Duodenal mucosa (tissue), 2 donors: ENCODE data around the gene SAPCD1.

Source experiments
- H3K27ac ChIP-seq: one replicate; pipeline ENCODE4 v1.7.0; 2013; ENCODE audit warnings: low read depth, low read length
- H3K27me3 ChIP-seq, 2 donors: one replicate each; pipeline ENCODE4 v1.7.0; 2013; ENCODE audit warnings: low read length in 2 of 2, control low read depth in 1 of 2; ENCODE audit not compliant: insufficient read depth in 2 of 2, control insufficient read depth in 1 of 2
- H3K36me3 ChIP-seq, 2 donors: one replicate each; pipeline ENCODE4 v1.7.0; 2013; ENCODE audit warnings: low read length in 2 of 2, control low read depth in 1 of 2; ENCODE audit not compliant: insufficient read depth in 2 of 2, control insufficient read depth in 1 of 2
- H3K4me1 ChIP-seq, 2 donors: one replicate each; pipeline ENCODE4 v1.7.0; 2013; ENCODE audit warnings: low read length in 2 of 2, control low read depth in 1 of 2; ENCODE audit not compliant: insufficient read depth in 2 of 2, control insufficient read depth in 1 of 2
- H3K4me3 ChIP-seq, 2 donors: one replicate each; pipeline ENCODE4 v1.7.0; 2013; ENCODE audit warnings: low read length in 2 of 2, low read depth in 1 of 2
- H3K9ac ChIP-seq, 2 donors: one replicate each; pipeline ENCODE4 v1.7.0; 2013; ENCODE audit warnings: low read length in 2 of 2, low read depth in 1 of 2
- H3K9me3 ChIP-seq, 2 donors: one replicate each; pipeline ENCODE4 v1.7.0; 2013; ENCODE audit warnings: low read length in 2 of 2, control low read depth in 1 of 2; ENCODE audit not compliant: control insufficient read depth in 1 of 2

SAPCD1 gene

DNA sequence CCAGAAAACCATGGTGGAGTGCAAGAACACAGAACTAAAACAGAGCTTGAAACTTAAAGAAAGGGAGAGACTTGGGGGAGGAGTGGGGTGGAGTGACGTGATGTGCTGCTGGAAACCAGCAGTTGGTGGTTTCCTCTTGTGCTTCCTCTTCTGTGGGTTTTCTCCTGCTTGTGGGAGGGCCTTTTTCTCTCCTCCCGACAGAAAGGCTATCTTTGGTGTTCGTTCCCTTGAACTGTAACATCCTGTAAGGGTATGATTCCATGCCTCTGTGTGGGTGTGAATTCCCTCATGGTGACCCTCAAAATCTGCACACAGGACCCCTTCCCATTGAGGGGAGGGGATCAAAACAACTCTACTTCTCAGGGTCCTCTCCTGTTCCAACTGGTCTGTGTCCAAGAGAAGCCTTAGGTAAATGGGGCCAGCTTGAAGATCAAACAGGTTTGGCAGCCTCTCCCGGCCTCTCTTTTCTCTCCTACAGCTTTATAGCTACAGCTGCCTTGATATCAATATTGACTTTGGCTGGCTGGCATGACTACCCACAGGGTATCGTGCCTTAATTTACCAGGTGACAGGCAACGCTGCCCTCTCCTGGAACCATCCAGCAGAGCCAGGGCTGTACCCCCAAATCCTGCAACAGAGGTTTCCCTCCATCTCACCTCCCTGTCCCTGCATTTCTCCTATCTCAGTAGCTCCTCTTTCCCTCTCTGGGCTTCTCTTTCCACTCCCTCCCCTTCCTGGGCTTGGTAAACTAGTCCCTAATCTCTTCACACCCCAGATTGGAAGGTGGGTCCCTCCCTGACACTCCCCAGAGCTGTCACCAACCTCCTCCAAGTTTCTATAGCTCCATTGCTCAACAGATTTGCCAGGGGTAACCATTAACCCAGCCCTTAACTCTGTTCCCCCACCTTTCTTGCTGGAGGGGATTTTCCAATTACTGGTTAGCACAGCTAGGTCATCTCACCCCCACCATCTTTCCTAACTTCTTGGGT lies 24.2 kb upstream of the SAPCD1 start:
- Histone ChIP-seq H3K36me3 (peaks cover 12 to 20% of the 10 kb centered on the region in 2 donors), H3K4me1 (peaks cover 43 to 55% of the 10 kb centered on the region in 2 donors), H3K4me3 (peak overlapping the region; percentile 44 to 52), H3K27ac (peak overlapping the region; percentile 94), H3K27me3 (no peaks in the 10 kb centered on the region), H3K9ac (peak overlapping the region; percentile 50 to 73), H3K9me3 (no peaks in the 10 kb centered on the region)

DNA sequence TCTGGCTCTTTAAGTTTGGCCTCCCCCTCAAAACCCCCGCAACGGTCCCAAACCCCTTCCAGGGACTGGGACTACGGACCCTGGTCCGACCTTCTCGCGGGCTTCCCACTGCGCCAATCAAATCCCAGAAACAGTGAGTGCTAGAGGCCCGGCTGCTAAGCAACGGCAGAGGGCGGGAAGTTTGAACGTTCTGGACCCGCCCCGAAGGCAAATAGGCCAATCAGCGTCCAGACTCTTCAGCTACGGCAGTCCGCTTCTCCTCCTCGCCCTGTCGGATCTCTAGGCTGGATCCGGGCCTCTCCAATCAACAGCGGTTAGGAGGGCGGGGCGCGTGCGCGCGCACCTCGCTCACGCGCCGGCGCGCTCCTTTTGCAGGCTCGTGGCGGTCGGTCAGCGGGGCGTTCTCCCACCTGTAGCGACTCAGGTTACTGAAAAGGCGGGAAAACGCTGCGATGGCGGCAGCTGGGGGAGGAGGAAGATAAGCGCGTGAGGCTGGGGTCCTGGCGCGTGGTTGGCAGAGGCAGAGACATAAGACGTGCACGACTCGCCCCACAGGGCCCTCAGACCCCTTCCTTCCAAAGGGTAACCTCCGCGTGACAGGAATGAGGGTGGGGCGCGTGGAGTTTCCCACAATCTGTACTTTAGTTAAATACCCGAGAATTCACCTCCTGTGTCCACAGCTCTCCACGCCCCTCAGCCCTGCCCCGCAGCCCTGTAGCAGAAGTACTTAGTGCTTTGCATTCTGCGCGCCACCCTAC lies 22.6 kb upstream of the SAPCD1 start, which contains the start of gene MSH5:
MSH5 (plus strand) TSS at position 367 of the 758 bp plus-strand sequence. CDS start 462 bp downstream, outside the sequence.
- Histone ChIP-seq H3K9me3 (no peaks in the 10 kb centered on the region), H3K27me3 (no peaks in the 10 kb centered on the region), H3K27ac (peak within 1 kb of the TSS; percentile 94), H3K4me1 (peaks cover 28 to 39% of the 10 kb centered on the region in 2 donors), H3K4me3 (peak within 1 kb of the TSS; percentile 80 to 83), H3K9ac (peak within 1 kb of the TSS; percentile 87 to 90), H3K36me3 (peaks cover 0 to 13% of the 10 kb centered on the region in 2 donors)

DNA sequence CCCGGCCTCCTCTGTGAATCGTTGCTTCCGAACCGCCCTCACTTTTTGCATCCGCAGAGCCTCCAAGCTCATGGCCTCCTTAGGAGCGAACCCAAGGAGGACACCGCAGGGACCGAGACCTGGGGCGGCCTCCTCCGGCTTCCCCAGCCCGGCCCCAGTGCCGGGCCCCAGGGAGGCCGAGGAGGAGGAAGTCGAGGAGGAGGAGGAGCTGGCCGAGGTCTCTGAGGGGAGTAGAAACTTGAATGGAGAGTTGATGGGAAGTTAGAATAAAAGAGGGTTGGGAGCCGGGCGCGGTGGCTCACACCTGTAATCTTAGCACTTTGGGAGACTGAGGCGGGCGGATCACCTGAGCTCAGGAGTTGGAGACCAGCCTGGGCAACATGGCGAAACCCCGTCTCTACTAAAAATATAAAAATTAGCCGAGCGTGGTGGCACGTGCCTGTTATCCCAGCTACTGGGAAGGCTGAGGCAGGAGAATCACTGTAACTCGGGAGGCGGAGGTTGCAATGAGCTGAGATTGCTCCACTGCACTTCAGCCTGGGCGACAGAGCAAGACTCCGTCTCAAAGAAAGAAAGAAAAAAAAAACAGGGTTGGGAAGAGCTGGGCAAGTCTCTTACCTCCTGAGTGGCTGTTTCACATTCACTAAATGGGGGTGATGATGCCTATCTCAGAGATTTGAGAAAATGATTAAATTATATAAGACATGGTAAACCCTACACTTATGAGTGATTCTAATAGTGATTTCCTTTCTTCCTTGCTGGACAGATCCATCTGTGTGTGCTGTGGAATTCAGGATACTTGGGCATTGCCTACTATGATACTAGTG lies 21.8 kb upstream of the SAPCD1 start:
- Histone ChIP-seq H3K9me3 (no peaks in the 10 kb centered on the region), H3K4me3 (peak overlapping the region; percentile 80 to 83), H3K27me3 (no peaks in the 10 kb centered on the region), H3K36me3 (peaks cover 0 to 13% of the 10 kb centered on the region in 2 donors), H3K27ac (peak overlapping the region; percentile 80), H3K9ac (peak overlapping the region; percentile 87 to 90), H3K4me1 (peaks cover 28 to 38% of the 10 kb centered on the region in 2 donors)

DNA sequence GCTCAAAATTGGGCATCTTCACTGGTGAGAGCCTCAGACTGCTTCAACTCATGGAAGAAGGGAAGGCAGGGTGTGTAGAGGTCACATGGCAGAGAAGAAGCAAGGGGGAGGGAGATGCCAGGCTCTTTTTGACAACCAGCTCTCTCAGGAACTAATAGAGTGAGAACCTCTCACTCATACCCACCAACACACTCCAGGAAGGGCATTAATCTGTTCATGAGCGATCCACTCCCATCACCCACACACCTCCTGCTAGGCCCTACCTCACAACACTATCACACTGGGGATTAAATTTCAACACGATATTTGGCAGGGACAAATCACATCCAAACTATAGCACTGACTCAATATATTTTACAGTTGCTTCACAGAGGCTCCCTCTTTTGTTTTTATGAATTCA lies 20.6 kb upstream of the SAPCD1 start:
- Histone ChIP-seq H3K4me3 (no peak overlapping the region), H3K27me3 (no peaks in the 10 kb centered on the region), H3K36me3 (peaks cover 0 to 13% of the 10 kb centered on the region in 2 donors), H3K27ac (no peak overlapping the region), H3K4me1 (peaks cover 25 to 35% of the 10 kb centered on the region in 2 donors), H3K9ac (no peak overlapping the region), H3K9me3 (no peaks in the 10 kb centered on the region)

DNA sequence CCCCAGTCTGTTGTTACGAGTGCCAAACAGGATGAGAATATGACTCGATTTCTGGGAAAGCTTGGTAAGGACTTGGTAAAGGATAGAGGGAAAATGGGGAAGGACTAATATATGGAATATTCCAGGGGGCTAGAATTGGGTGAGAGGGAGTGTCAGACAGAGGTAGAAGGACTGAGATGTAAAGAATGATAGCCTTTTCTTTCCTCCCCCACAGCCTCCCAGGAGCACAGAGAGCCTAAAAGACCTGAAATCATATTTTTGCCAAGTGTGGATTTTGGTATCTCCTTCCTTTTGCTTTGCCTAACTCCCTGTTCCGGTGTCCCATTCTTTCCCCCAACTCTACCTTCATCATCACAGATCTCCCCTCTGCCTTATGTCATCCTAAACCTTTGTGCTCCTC lies 19.6 kb upstream of the SAPCD1 start:
- Histone ChIP-seq H3K9ac (no peak overlapping the region), H3K27me3 (no peaks in the 10 kb centered on the region), H3K27ac (no peak overlapping the region), H3K4me1 (peaks cover 14 to 26% of the 10 kb centered on the region in 2 donors), H3K36me3 (peaks cover 0 to 19% of the 10 kb centered on the region in 2 donors), H3K9me3 (no peaks in the 10 kb centered on the region), H3K4me3 (no peak overlapping the region)

DNA sequence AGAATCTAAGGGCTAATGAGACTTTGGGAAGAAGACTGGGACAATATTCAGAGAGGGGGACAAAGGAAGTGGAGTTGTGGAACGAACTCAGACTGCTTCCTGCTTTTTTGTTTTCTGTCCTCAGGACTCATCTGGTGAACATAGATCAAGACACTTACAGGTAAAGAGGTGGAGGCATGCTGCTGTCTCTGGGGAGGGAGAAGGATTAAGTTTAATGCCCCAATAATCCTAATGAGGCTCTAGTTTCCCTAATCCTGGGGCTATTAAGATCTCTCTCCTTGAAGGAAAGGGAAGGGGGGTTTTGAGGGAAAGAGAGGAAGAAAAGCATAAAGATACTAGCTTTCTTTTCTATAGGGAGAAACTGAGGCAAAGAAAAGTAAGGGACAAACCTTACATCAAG lies 18.0 kb upstream of the SAPCD1 start:
- Histone ChIP-seq H3K27ac (no peak overlapping the region), H3K4me1 (peaks cover under 1 to 12% of the 10 kb centered on the region in 2 donors), H3K9me3 (no peaks in the 10 kb centered on the region), H3K27me3 (no peaks in the 10 kb centered on the region), H3K36me3 (peaks cover 0 to 19% of the 10 kb centered on the region in 2 donors), H3K4me3 (no peak overlapping the region), H3K9ac (no peak overlapping the region)

DNA sequence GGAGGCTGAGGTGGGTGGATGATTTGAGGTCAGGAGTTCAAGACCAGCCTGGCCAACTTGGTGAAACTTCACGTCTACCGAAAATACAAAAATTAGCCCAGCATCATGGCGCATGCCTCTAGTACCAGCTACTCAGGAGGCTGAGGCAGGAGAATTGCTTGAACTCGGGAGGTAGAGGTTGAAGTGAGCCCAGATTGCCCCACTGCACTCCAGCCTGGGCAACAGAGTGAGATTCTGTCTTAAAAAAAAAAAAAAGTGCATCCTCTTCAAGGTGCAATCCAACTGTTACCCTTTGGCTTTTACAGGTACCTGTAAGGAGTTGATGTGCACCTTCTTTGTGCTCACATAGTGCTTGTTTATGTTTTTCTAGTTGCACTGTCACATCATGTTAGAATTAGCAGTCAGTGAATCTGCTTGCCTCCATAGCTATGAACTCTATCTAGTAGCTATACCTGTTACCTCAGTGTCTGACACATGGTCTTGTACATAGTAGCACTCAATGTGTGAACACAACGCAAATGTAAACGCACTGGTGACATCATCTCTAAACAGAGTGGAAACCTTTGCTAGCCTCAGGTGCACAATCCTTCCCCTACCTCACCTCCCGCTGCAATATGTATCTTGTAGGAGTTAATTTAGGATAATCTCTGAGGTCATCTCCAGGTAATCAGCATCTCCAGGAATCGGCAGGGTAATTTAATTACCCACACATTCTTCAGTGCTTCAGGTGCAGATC lies 13.0 kb upstream of the SAPCD1 start:
- H3K27ac ChIP-seq = no peak overlapping the region
- no peak overlapping the region for H3K4me3 ChIP-seq
- peaks cover 0 to 6% of the 10 kb centered on the region in 2 donors for H3K36me3 ChIP-seq
- H3K9ac ChIP-seq = no peak overlapping the region
- H3K4me1 ChIP-seq = no peaks in the 10 kb centered on the region
- H3K27me3 ChIP-seq = no peaks in the 10 kb centered on the region
- H3K9me3 ChIP-seq = no peaks in the 10 kb centered on the region

DNA sequence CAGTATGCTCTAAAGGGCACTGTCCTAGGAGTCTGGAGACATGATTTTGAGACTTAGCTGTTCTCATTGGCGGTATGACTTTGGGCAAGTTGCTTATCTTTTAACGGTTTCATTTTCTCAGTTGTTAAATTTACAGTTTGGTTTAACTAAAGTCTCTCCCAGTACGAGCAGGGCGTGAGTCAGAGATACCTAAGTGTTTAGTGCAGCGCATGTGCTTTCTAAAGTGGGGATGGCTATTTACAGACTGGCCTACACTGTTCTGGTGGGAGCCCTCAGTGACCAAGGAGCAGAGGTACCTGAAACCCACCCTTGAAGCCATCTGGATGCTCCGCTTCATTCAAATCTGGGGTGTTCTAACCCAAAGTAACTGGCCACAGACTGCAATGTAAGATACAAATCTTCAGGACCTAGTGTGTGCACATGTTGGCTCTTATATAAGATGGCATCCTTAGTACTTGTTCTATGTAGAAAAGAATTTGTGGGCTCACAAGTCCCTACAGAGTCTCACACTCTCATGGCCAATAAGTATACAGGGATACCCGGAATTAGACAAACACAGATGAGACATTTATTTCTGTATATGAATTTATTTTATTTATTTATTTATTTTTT lies 11.9 kb upstream of the SAPCD1 start:
- H3K27me3 ChIP-seq = no peaks in the 10 kb centered on the region
- H3K4me1 ChIP-seq = no peaks in the 10 kb centered on the region
- peaks cover 0 to 6% of the 10 kb centered on the region in 2 donors for H3K36me3 ChIP-seq
- no peak overlapping the region for H3K27ac ChIP-seq
- no peak overlapping the region for H3K4me3 ChIP-seq
- no peak overlapping the region for H3K9ac ChIP-seq
- H3K9me3 ChIP-seq = no peaks in the 10 kb centered on the region
